IPS-20b (cell line): ENCODE measurements around the gene UNK.
"Not testable (repeated sequence)": the region's sequence is repeated elsewhere in the genome, so short reads cannot be mapped to it uniquely, and the experiment has no call there.

Experiments
- H3K27ac ChIP-seq: one replicate; pipeline ENCODE4 v1.5.1; 2013; ENCODE audit warnings: low read length
- H3K27me3 ChIP-seq: 2 replicates; pipeline ENCODE4 v1.6.1; 2013; ENCODE audit warnings: mild to moderate bottlenecking, low read length, inconsistent platforms; ENCODE audit not compliant: insufficient read depth
- H3K36me3 ChIP-seq: 2 replicates; pipeline ENCODE4 v1.6.1; 2013; ENCODE audit warnings: low read depth, mild to moderate bottlenecking, inconsistent platforms, low read length, moderate library complexity; ENCODE audit not compliant: insufficient read depth
- H3K4me1 ChIP-seq: 2 replicates; pipeline ENCODE4 v1.6.1; 2013; ENCODE audit warnings: mild to moderate bottlenecking, control low read depth, inconsistent platforms, low read length, moderate library complexity; ENCODE audit not compliant: insufficient read depth
- H3K4me3 ChIP-seq: 2 replicates; pipeline ENCODE4 v1.5.1; 2013; ENCODE audit warnings: mild to moderate bottlenecking, low read length, inconsistent platforms
- H3K9ac ChIP-seq: 2 replicates; pipeline ENCODE4 v1.6.1; 2013; ENCODE audit warnings: low read depth, mild to moderate bottlenecking, inconsistent platforms, low read length, moderate library complexity
- H3K9me3 ChIP-seq: 2 replicates; pipeline ENCODE4 v1.6.1; 2013; ENCODE audit warnings: mild to moderate bottlenecking, low read depth, low read length, inconsistent platforms; ENCODE audit not compliant: insufficient read depth

Gene UNK

GRCh38 chr17:75795820-75796607 is 11.4 kb downstream of the UNK start:
- Histone ChIP-seq H3K27me3 (no peaks in the 10 kb centered on the region), H3K4me3 (no peak overlapping the region), H3K36me3 (peaks cover 82% of the 10 kb centered on the region), H3K4me1 (no peaks in the 10 kb centered on the region), H3K9ac (no peak overlapping the region), H3K27ac (no peak overlapping the region), H3K9me3 (no peaks in the 10 kb centered on the region)

- Histone ChIP-seq H3K9ac (no peak overlapping the region), H3K27me3 (no peaks in the 10 kb centered on the region), H3K4me3 (no peak overlapping the region), H3K36me3 (peaks cover 66% of the 10 kb centered on the region), H3K4me1 (no peaks in the 10 kb centered on the region), H3K9me3 (no peaks in the 10 kb centered on the region), H3K27ac (no peak overlapping the region)
Observed at GRCh38 chr17:75799402-75799801, 14.8 kb downstream of the UNK start.

GRCh38 chr17:75803883-75804282 is 19.3 kb downstream of the UNK start:
- Histone ChIP-seq H3K27me3 (no peaks in the 10 kb centered on the region), H3K4me1 (no peaks in the 10 kb centered on the region), H3K27ac (no peak overlapping the region), H3K9ac (no peak overlapping the region), H3K36me3 (peaks cover 27% of the 10 kb centered on the region), H3K9me3 (no peaks in the 10 kb centered on the region), H3K4me3 (no peak overlapping the region)

GRCh38 chr17:75806822-75807500 is 22.4 kb downstream of the UNK start:
- Histone ChIP-seq H3K4me3 (no peak overlapping the region), H3K9ac (no peak overlapping the region), H3K36me3 (peaks cover 33% of the 10 kb centered on the region), H3K9me3 (no peaks in the 10 kb centered on the region), H3K27me3 (no peaks in the 10 kb centered on the region), H3K4me1 (no peaks in the 10 kb centered on the region), H3K27ac (no peak overlapping the region)

GRCh38 chr17:75807861-75808260 is 23.3 kb downstream of the UNK start:
- H3K27ac ChIP-seq = no peak overlapping the region
- H3K9me3 ChIP-seq = no peaks in the 10 kb centered on the region
- no peaks in the 10 kb centered on the region for H3K4me1 ChIP-seq
- no peaks in the 10 kb centered on the region for H3K27me3 ChIP-seq
- H3K4me3 ChIP-seq = no peak overlapping the region
- peaks cover 38% of the 10 kb centered on the region for H3K36me3 ChIP-seq
- H3K9ac ChIP-seq = no peak overlapping the region

GRCh38 chr17:75808549-75808904 is 23.9 kb downstream of the UNK start:
- Histone ChIP-seq H3K36me3 (peaks cover 40% of the 10 kb centered on the region), H3K27ac (no peak overlapping the region), H3K27me3 (no peaks in the 10 kb centered on the region), H3K4me1 (no peaks in the 10 kb centered on the region), H3K4me3 (no peak overlapping the region), H3K9ac (no peak overlapping the region), H3K9me3 (no peaks in the 10 kb centered on the region)

- Histone ChIP-seq H3K9ac (no peak overlapping the region), H3K27ac (no peak overlapping the region), H3K27me3 (no peaks in the 10 kb centered on the region), H3K9me3 (no peaks in the 10 kb centered on the region), H3K4me3 (no peak overlapping the region), H3K4me1 (no peaks in the 10 kb centered on the region), H3K36me3 (peaks cover 40% of the 10 kb centered on the region)
Observed at GRCh38 chr17:75808905-75809621, 24.5 kb downstream of the UNK start.

- Histone ChIP-seq H3K27me3 (no peaks in the 10 kb centered on the region), H3K36me3 (peaks cover 46% of the 10 kb centered on the region), H3K9me3 (no peaks in the 10 kb centered on the region), H3K9ac (no peak overlapping the region), H3K27ac (no peak overlapping the region), H3K4me3 (no peak overlapping the region), H3K4me1 (no peaks in the 10 kb centered on the region)
Observed at GRCh38 chr17:75809631-75810111, 25.1 kb downstream of the UNK start.

- Histone ChIP-seq H3K9ac (no peak overlapping the region), H3K4me1 (no peaks in the 10 kb centered on the region), H3K9me3 (no peaks in the 10 kb centered on the region), H3K36me3 (peaks cover 52% of the 10 kb centered on the region), H3K27me3 (no peaks in the 10 kb centered on the region), H3K4me3 (no peak overlapping the region), H3K27ac (no peak overlapping the region)
Observed at GRCh38 chr17:75810216-75810615, 25.6 kb downstream of the UNK start.

- H3K27me3 ChIP-seq, H3K9ac ChIP-seq, H3K4me1 ChIP-seq, H3K9me3 ChIP-seq, H3K27ac ChIP-seq, H3K4me3 ChIP-seq: not testable (repeated sequence)
- H3K36me3 ChIP-seq = peaks cover 56% of the 10 kb centered on the region
Observed at GRCh38 chr17:75810756-75811155, 26.1 kb downstream of the UNK start.

- no peaks in the 10 kb centered on the region for H3K4me1 ChIP-seq
- H3K27ac ChIP-seq = no peak overlapping the region
- no peak overlapping the region for H3K9ac ChIP-seq
- peaks cover 59% of the 10 kb centered on the region for H3K36me3 ChIP-seq
- no peak overlapping the region for H3K4me3 ChIP-seq
- no peaks in the 10 kb centered on the region for H3K9me3 ChIP-seq
- no peaks in the 10 kb centered on the region for H3K27me3 ChIP-seq
Observed at GRCh38 chr17:75811174-75811573, 26.6 kb downstream of the UNK start.
